Measurements from ENCODE around the gene PLVAP. TPM values are rescaled to one million over a fixed set of nuclear protein-coding genes. Genes with fewer than 3 reads are reported as not detected.
A peak's percentile ranks its signal among the peaks of the same experiment; 100 is the strongest.

The PLVAP gene
- total RNA-seq, 4 donors from 2014 or later, result 10.5 to 62.7 (median 18.7) TPM

DNA sequence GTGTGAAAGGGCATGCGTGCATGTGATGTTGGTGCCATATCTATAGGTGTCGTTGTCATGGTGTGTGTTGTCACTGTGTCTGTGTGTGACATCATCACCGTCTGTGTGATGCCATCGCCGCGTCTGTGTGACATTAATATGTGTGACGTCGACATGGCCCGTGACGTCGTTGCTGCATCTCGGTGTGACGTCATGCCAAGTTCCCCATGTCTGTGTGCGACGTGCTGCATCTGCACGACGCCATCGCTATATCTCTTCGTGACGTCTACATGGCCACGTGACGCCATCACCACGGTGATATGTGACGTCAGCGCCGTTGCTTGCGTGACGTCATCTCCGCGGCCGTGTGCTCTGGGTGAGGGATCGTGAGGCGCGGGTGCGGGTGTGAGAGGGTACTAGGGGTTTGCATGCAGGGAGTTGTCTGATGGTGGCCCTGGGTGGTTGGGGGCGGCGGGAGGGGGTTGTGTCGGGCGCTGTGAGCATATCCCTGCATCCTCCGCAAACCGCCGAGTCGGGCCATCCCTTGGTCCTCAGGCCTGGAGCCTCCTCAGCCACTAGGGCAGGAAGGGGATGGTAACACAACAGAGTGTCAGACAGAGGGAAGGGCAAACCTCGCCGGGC lies 25.2 kb downstream of the PLVAP start:
- no peaks in the 10 kb centered on the region for H3K27me3 ChIP-seq
- DNase-seq, result no peak
- H3K4me1 ChIP-seq, result no peaks in the 10 kb centered on the region

DNA sequence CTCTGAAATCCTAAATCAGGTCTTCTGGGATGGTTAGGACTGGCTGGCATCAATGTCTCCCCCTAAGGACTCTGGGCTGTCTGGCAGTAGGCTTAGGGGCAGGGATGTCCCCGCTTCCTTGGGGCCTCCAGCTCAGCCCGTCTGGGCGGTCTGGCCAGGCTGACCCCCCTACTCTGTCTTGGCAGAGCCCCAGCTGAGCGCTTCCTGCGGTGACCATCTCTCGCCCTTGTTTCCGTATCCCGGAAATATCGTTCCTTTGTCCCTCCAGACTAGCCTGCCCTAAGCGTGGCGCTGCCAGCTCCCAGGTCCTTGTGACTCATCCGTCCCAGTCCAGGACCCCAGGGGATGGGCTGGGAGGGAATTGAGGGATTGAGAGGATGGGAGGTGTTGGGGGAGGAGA lies 28.4 kb downstream of the PLVAP start:
- Histone ChIP-seq H3K4me3 (no peak overlapping the region), H3K27ac (peak overlapping the region in 1 of 4 donors; percentile 42), H3K36me3 (no peaks in the 10 kb centered on the region), H3K9me3 (no peaks in the 10 kb centered on the region), H3K4me1 (peaks cover 0 to 6% (median 0%) of the 10 kb centered on the region in 4 donors), H3K27me3 (no peaks in the 10 kb centered on the region)
- no peak for DNase-seq
- TF ChIP-seq POLR2A (IDR thresholded peaks at IDR 0.05) (no peak), CTCF (IDR thresholded peaks at IDR 0.05) (no peak)

More for the DNA sequence above, 25.2 kb downstream of the PLVAP start:
- H3K27ac ChIP-seq, result no peak overlapping the region
- no peaks in the 10 kb centered on the region for H3K9me3 ChIP-seq
- TF ChIP-seq POLR2A (IDR thresholded peaks at IDR 0.05) (no peak), CTCF (IDR thresholded peaks at IDR 0.05) (no peak)
- H3K36me3 ChIP-seq, result no peaks in the 10 kb centered on the region
- H3K4me3 ChIP-seq, result no peak overlapping the region

DNA sequence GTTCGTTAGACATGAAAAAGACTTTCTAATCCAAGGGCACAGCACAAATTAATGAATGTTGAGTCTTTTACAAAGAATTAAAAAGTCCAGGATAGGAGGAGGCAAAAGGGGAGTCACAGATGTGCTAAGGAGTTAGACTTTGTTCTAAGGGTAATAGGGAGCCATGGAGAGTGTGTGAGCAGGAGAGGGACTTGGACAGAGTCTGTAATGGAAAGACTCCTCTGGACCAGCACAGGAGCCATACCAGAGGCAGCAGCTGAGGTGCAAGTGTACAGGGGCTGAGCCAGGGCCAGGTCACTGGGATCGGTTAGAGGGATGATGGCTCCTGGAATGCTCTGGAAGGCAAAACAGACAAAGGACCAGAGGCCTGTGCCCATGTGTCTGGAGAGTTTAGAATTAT lies 29.3 kb downstream of the PLVAP start:
- peak overlapping the region in 2 of 4 donors; percentile 12 to 22 for H3K27ac ChIP-seq
- H3K9me3 ChIP-seq, result no peaks in the 10 kb centered on the region
- no peaks in the 10 kb centered on the region for H3K27me3 ChIP-seq
- no peak for DNase-seq
- no peak overlapping the region for H3K4me3 ChIP-seq
- H3K4me1 ChIP-seq, result peaks cover 0 to 6% (median 0%) of the 10 kb centered on the region in 4 donors
- TF ChIP-seq CTCF (IDR thresholded peaks at IDR 0.05) (no peak), POLR2A (IDR thresholded peaks at IDR 0.05) (no peak)
- H3K36me3 ChIP-seq, result no peaks in the 10 kb centered on the region

DNA sequence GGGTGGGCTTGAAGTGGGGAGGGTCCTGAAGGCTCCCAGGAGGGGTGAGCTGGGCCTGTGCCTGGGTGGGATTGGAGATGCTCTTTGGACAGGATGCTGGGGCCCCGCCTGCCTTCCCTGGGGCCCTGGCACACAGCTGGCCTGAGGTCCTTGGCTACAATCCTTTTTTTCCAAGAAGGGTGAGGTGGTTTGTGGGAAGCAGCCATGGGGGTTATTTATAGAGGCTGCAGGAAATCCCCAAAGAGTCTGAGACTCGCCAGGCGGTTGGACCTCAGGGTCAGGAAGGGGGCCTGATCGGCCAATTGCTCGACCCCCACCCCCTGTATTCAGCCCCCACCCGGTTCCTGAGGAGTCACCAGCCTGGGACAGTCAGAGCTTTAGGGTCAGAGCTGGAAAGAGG lies 29.8 kb downstream of the PLVAP start:
- no peak for DNase-seq
- TF ChIP-seq CTCF (IDR thresholded peaks at IDR 0.05), result no peak
- no peak for TF ChIP-seq POLR2A (IDR thresholded peaks at IDR 0.05)
- no peaks in the 10 kb centered on the region for H3K27me3 ChIP-seq
- peaks cover 0 to 6% (median 0%) of the 10 kb centered on the region in 4 donors for H3K4me1 ChIP-seq
- no peaks in the 10 kb centered on the region for H3K36me3 ChIP-seq
- peak overlapping the region; percentile 12 to 52 (median 30) for H3K27ac ChIP-seq
- no peak overlapping the region for H3K4me3 ChIP-seq
- no peaks in the 10 kb centered on the region for H3K9me3 ChIP-seq

GRCh38 chr19:17346109-17346671 lies 31.0 kb downstream of the PLVAP start:
- Histone ChIP-seq H3K9me3 (no peaks in the 10 kb centered on the region), H3K27ac (peak overlapping the region in 2 of 4 donors; percentile 3 to 17), H3K4me1 (peaks cover 0 to 6% (median 0%) of the 10 kb centered on the region in 4 donors), H3K27me3 (no peaks in the 10 kb centered on the region), H3K36me3 (no peaks in the 10 kb centered on the region), H3K4me3 (no peak overlapping the region)
- TF ChIP-seq CTCF (IDR thresholded peaks at IDR 0.05) (peak; percentile 89 to 94 (median 90)), POLR2A (IDR thresholded peaks at IDR 0.05) (no peak)
- peak; percentile 72 to 92 (median 85) for DNase-seq

All from Peyer's patch (tissue), 4 donors.